IPS-18c (cell line): ENCODE data around the gene NOL9.
"Not testable (repeated sequence)": the region's sequence is repeated elsewhere in the genome, so short reads cannot be mapped to it uniquely, and the experiment has no call there.

ENCODE experiments used
- H3K4me3 ChIP-seq: 2 replicates; pipeline ENCODE4 v1.7.0; 2013; ENCODE audit warnings: low read depth, mild to moderate bottlenecking, low read length, moderate library complexity; ENCODE audit not compliant: insufficient read depth
- H3K9me3 ChIP-seq: one replicate; pipeline ENCODE4 v1.6.1; 2013; ENCODE audit warnings: mild to moderate bottlenecking, low read length, moderate library complexity; ENCODE audit not compliant: control insufficient read depth, insufficient read depth

Gene NOL9

GRCh38 chr1:6554031-6554906 lies at the start of gene NOL9:
Gene NOL9 (minus strand): TSS chr1:6554513. CDS start chr1:6554502, 11 bp downstream.
- no peaks in the 10 kb centered on the region for H3K9me3 ChIP-seq
- H3K4me3 ChIP-seq, result peak within 1 kb of the TSS; percentile 95

- H3K9me3 ChIP-seq, result peaks cover 8% of the 10 kb centered on the region
- H3K4me3 ChIP-seq, result peak overlapping the region; percentile 97
Measured at GRCh38 chr1:6603238-6603914, 49.1 kb upstream of the NOL9 start.

- Histone ChIP-seq H3K4me3 (peak within 1 kb of the TSS; percentile 97), H3K9me3 (peaks cover 8% of the 10 kb centered on the region)
Measured at GRCh38 chr1:6602669-6603237, 48.4 kb upstream of the NOL9 start, which contains the start of gene KLHL21. Gene KLHL21 (minus strand): TSS chr1:6602869. CDS start chr1:6602817, 52 bp downstream.

- peak overlapping the region; percentile 97 for H3K4me3 ChIP-seq
- peaks cover 6% of the 10 kb centered on the region for H3K9me3 ChIP-seq
Measured at GRCh38 chr1:6601923-6602668, 47.8 kb upstream of the NOL9 start.

- H3K9me3 ChIP-seq, result peaks cover 6% of the 10 kb centered on the region
- H3K4me3 ChIP-seq, result peak overlapping the region; percentile 97
Measured at GRCh38 chr1:6601049-6601922, 47.0 kb upstream of the NOL9 start.

GRCh38 chr1:6600410-6601048 lies 46.2 kb upstream of the NOL9 start:
- peak overlapping the region; percentile 97 for H3K4me3 ChIP-seq
- H3K9me3 ChIP-seq, result peaks cover 6% of the 10 kb centered on the region

GRCh38 chr1:6599991-6600390 lies 45.7 kb upstream of the NOL9 start:
- H3K9me3 ChIP-seq, H3K4me3 ChIP-seq: not testable (repeated sequence)

GRCh38 chr1:6599141-6599975 lies 45.0 kb upstream of the NOL9 start:
- Histone ChIP-seq H3K4me3 (no peak overlapping the region; the same call in 1 of the 2 replicates), H3K9me3 (peaks cover 6% of the 10 kb centered on the region)

- Histone ChIP-seq H3K4me3 (no peak overlapping the region), H3K9me3 (peaks cover 6% of the 10 kb centered on the region)
Measured at GRCh38 chr1:6597777-6598131, 43.4 kb upstream of the NOL9 start.

- Histone ChIP-seq H3K4me3 (no peak overlapping the region), H3K9me3 (peaks cover 4% of the 10 kb centered on the region)
Measured at GRCh38 chr1:6596886-6597776, 42.8 kb upstream of the NOL9 start.

- Histone ChIP-seq H3K4me3 (no peak overlapping the region), H3K9me3 (no peaks in the 10 kb centered on the region)
Measured at GRCh38 chr1:6596351-6596750, 42.0 kb upstream of the NOL9 start.

GRCh38 chr1:6594977-6595740 lies 40.8 kb upstream of the NOL9 start:
- Histone ChIP-seq H3K9me3 (no peaks in the 10 kb centered on the region), H3K4me3 (no peak overlapping the region)

GRCh38 chr1:6593810-6594209 lies 39.5 kb upstream of the NOL9 start:
- no peaks in the 10 kb centered on the region for H3K9me3 ChIP-seq
- H3K4me3 ChIP-seq, result no peak overlapping the region
